ENCODE results near the gene IL10.
A peak's percentile ranks its signal among the peaks of the same experiment; 100 is the strongest.
"Not testable (repeated sequence)": the region's sequence is repeated elsewhere in the genome, so short reads cannot be mapped to it uniquely, and the experiment has no call there.

The IL10 gene

DNA sequence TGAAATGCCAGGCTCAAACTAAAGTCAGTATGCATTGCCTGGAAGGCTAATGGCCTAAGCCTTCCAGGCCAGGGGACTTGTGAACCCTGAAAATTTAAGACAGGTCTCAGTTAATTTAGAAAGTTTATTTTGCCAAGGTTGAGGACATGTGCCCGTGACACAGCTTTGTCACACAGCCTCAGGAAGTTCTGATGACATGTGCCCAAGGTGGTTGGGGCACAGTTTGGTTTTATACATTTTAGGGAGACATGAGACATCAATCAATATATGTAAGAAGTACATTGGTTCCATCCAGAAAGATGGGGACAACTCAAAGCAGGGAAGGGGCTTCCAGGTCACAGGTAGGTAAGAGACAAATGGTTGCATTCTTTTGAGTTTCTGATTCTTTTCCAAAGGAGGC, 6.5 kb downstream of the IL10 start:
- DNase-seq (ENCODE audit: low read depth), result not testable (repeated sequence)

- not testable (repeated sequence) for DNase-seq (ENCODE audit: low read depth)
Observed at GRCh38 chr1:206762741-206763364, 9.4 kb downstream of the IL10 start.

DNA sequence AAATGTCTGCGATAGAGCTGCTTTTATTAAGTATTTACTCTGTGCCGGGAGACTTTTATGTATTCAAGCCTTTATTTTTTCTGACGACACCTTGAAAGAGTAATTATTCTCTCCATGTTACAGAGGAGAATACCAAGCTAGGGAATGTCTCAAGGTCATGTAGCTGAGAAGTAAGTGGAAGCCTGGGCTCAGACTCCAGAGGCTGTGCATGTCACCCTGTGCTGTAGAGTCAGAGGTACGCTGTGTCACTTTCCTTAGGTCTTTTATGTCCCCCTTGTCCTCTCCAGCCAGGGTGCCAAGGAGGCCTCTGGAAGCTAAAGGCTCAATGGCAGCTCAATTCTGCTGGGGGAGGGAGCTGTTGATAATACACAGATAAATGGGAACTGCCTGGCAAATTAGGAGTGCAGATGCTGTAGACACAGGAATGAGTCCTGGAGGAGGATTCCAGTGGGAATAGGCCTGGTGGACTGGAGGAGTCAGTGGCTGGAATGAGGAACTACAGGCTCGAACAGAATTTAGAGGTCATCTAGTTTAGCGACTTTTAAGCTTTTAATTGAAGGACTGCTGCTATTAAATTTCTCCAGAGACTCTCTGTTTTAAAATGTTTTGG, 11.0 kb downstream of the IL10 start:
- no peak for DNase-seq (ENCODE audit: low read depth)

DNA sequence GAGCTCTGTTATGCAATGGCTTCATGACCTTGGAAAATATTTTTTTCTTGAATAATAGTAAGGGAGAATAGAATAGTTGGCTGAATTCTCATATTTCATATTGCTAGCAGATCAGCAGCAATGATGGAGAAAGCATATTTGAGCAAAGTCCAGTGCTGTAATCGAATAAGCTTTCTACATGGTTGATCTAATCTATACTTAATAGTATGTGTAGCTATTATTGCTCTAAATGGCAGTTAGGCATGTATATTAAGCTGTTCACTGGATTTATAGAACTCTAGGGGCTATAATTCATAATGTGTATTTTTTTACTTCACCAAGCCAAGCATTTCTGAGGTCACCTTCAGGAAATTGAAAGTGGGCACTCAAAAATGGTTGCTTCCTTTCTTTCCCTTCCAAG, 11.7 kb downstream of the IL10 start:
- no peak for DNase-seq (ENCODE audit: low read depth)

GRCh38 chr1:206757524-206758266, 14.6 kb downstream of the IL10 start:
- no peak for DNase-seq (ENCODE audit: low read depth)

- DNase-seq (ENCODE audit: low read depth), result no peak
Observed at GRCh38 chr1:206754011-206754410, 18.3 kb downstream of the IL10 start.

DNA sequence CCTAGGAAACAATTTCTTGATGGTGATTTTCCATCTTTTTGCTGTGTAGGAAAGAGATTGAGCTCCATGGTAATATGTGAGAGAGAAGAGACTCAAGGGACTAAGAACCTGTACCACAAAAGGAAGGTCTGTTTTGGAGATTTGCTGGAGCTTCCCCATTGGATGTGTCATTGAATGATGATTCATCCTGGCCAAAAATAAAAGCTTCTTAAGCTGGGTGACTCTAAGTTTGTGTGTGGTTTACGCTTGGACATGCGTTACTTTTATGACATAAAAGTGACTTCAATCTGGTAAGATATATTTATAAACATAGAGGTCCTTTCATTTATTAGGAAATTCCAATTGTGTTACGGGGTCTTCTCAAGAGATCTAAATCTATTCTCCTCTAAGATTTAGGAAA, 19.2 kb downstream of the IL10 start:
- no peak for DNase-seq (ENCODE audit: low read depth)

DNA sequence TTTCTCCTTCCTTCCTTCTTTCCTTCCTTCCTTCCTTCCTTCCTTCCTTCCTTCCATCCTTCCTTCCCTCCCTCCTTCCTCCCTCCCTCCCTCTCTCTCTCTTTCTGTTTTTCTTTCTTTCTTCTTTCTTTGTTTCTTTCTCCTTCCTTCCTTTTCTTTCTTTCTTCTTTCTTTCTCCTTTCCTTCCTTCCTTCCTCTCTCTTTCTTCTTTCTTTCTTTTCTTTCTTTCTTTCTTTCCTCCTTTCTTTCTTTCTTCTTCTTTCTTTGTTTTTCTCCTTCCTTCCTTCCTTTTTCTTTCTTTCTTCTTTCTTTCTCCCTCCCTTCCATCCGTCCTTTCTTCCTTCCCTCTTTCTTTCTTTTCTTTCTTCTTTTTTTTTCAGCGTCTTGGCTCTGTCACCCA, 19.8 kb downstream of the IL10 start:
- no peak for DNase-seq (ENCODE audit: low read depth)

DNA sequence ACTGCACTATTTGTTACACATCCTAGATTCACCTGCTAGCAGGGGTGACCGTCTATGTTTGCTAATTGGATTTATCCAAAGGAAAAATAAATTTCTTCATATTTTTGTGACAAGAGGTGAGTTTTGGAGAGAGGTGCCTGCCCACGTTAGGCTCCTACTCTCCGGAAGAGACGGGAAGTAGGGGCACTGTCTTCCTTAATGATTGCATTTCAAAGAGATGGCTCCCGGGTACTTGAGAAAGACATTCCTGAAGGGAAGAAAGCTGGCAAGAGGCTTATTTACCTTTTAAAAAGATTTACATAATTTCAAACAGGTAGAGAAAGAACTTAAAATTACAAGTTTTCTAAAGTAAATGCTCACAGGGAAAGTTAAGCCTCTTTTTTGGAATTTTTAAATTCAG, 20.4 kb downstream of the IL10 start:
- DNase-seq (ENCODE audit: low read depth), result no peak

DNA sequence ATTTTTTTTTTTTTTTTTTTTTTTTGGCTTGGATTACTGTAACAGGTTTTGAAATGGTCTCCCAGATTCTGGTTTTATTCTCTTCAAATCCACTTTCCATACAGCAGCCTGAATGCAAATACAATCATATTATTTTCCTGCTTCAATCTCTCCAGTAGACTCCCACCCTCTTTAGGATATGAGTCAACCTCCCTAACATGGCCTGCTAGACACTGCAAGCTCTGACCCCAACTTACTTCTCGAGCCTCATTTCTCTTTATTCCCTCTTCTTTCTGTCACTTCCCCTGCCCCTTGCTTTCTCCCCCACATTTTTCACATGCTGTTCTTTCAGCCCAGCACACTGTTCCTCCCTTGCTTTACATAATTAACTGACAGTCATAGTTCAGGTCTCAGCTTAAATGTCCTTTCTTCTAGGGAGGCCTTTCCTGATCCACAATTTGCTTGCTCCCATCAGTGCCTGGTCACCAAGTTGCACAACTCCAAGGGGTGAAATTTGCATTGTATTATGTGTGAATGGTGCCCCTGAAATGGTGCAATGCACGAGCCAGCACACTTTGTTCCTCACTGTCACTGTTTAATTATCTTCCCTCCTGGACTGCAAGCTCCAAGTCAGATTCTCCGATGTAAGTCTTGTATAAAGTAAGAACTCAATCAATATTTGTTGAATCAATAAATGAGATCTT, 23.8 kb downstream of the IL10 start:
- no peak for DNase-seq (ENCODE audit: low read depth)

DNA sequence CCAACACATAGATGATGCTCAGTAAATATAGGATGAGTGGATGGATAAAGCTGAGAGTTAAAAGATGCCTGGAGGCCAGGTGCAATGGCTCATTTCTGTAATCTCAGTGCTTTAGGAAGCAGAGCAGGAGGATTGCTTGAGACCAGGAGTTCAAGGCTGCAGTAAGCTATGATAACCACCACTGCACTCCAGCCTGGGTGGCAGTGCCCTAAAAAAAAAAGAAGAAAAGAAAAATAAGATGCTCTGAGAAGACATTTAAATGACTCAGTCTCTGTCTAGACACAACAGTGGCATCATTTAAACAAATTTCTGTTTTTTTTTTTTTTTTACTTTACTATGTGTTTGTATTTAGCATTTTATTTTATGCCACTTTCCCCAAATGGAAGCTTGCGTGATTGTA, 27.0 kb downstream of the IL10 start:
- DNase-seq (ENCODE audit: low read depth), result no peak

DNA sequence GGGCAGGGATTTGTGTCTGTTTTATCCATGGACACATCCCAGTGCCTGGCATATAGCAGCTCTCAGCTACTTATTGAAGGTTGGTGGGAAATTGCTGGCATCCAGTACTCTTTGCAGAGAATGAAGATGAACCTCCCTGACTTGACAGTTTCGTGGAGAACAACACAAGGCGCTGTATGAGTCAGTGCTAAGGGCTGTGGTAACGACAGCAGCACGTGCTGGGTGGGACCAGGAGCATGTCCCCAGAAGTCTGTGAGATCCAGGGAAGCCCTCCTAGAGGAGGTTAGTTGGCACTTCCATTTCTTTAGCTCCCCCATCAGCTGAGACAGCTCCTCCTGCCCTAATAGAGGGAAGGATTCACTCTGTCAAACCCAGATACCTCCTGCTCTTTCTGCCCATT, 27.6 kb downstream of the IL10 start:
- DNase-seq (ENCODE audit: low read depth), result no peak

DNA sequence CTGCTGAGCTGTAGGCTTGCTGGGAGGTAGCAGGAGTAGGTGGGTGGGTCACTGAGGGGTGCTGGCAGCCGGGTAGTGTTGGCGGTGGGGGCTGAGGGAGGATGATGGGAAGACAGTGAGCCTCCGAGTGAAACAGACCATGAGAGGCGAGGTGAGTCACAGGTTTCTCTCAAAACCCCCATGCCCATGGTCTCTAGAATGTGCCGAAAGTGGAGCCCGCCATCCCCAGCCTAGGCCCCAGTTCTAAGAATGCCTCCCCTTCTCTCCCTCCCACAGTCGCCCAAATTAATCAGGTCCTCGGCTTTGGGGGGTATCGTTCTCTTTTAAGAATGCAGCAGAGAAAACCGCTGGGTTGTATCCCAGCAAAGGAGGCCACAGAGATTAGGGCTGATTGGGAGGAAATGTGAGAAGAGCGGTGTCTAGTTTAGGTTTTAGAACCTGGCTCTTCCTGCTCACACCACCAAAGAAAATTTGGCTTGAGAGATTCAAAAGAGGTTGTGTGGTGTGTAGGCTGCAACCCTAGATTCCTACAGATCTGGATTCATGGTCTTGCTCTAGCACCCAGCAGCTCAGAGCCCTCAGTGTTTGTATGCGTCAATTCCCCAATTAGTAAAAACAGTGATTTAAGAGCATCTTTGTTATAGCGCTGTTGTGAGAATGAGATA, 29.4 kb downstream of the IL10 start:
- DNase-seq (ENCODE audit: low read depth), result no peak

- DNase-seq (ENCODE audit: low read depth), result no peak
Observed at GRCh38 chr1:206741142-206741701, 31.1 kb downstream of the IL10 start.

DNA sequence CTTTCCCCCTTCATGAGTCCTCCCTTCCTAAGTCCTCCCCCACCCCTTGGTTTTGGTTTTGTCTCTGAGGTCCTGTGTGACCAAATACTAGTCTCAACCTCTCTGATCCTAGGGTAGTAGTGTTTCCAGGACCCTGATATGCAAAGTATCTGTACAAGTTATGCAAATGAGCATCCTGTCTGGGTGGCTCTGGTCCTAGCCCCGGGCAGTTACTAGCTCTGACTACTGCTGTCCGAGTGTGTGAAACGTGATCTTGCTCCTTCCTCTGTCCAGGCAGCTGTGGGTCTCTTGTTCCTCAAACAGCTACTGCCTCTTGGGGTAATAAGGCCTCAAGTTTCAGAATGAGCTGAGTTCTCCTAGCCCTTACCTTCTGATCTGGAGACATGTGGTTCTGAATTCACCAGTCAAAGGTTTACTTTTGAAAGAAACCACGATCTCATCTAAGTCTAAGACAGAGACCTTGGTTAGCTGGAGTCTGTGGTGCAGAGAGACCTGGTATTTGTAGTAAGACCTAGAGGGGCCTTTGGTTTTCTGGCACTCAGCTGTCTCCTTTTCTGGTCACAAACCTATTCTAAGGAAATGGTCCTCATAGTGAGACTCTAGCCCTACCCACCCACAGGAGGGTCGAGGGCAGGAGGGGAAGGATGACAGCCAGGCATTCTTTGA, 32.8 kb downstream of the IL10 start:
- DNase-seq (ENCODE audit: low read depth), result peak; percentile 32

GRCh38 chr1:206738370-206739366, 33.6 kb downstream of the IL10 start:
- DNase-seq (ENCODE audit: low read depth), result no peak

DNA sequence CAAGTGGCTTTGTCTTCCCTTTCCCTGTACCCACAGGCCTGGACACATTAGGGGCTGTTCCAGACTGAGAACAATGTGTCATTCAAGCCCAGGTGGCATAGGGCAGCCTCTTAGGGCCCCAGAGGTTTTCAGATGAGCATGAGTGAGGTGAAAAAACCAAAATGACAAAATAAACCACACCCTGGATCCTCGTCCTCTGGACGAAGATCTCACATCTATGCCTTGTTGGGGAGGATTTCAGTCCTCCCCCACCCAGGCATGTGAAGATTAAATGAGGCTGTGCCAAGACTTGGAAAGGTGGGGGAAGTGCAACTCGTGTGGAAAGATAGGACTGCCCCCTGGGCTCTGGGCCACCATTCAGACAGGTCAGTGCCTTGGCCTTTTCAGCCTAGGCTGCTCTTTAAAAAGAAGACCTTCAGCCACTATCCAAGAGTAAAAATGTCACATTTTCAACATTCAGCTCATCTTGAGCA, 34.5 kb downstream of the IL10 start:
- DNase-seq (ENCODE audit: low read depth), result no peak

- DNase-seq (ENCODE audit: low read depth), result no peak
Observed at GRCh38 chr1:206736878-206737728, 35.2 kb downstream of the IL10 start.

DNA sequence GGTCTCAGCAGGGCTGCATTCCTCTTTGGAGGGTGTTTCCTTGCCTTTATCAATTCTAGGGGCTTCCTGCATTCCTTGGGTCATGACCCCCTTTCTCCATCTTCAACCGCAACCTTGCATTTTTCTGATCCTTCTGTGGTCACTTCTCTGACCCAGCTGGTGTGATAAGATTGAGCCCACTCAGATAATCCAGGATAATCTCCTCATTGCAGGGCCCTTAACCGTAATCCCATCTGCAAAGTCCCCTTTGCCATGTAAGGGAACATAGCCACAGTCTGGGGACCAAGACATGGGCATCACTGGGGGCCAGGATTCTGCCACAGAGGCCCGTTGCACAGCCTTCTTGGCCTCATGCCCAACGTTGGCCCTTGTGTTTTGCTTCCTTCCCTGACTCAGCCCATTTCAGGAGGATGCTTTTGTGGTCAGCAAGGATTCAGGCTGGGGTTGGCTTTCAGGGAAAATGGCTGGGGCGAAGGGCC, 36.7 kb downstream of the IL10 start:
- no peak for DNase-seq (ENCODE audit: low read depth)
